ENCODE results near the gene CCDC167. TPM values are rescaled to one million over a fixed set of nuclear protein-coding genes. Genes with fewer than 3 reads are reported as not detected.

The CCDC167 gene
- total and polyA plus RNA-seq, 12 donors, result 17.5 to 103 (median 24.2) TPM

- Histone ChIP-seq H3K4me1 (peaks cover 10 to 21% (median 15%) of the 10 kb centered on the region in 9 donors), H3K4me3 (peak overlapping the region in 9 of 10 donors; percentile 31 to 50 (median 44)), H3K27me3 (peaks cover 0 to 77% (median 56%) of the 10 kb centered on the region in 7 donors), H3K27ac (no peak overlapping the region), H3K36me3 (no peaks in the 10 kb centered on the region), H3K9me3 (no peaks in the 10 kb centered on the region)
- no peak for DNase-seq
- WGBS, 2 donors, result 9 to 43% methylated on average over 5 of the region's 5 CpGs
- intact Hi-C loops (cut with DNase I), result no loop called here
- peak in 2 of 8 donors; percentile 12 to 23 for ATAC-seq
- TF ChIP-seq CTCF (IDR thresholded peaks at IDR 0.05), result no peak
Observed at GRCh38 chr6:37535428-37535758, 35.7 kb upstream of the CCDC167 start.

GRCh38 chr6:37534893-37535292 is 35.2 kb upstream of the CCDC167 start:
- H3K36me3 ChIP-seq, result no peaks in the 10 kb centered on the region
- no peak for TF ChIP-seq CTCF (IDR thresholded peaks at IDR 0.05)
- peaks cover 10 to 21% (median 15%) of the 10 kb centered on the region in 9 donors for H3K4me1 ChIP-seq
- H3K4me3 ChIP-seq, result no peak overlapping the region
- intact Hi-C loops (cut with DNase I), result no loop called here
- H3K27ac ChIP-seq, result no peak overlapping the region
- ATAC-seq (no peak), DNase-seq (no peak)
- peaks cover 0 to 82% (median 59%) of the 10 kb centered on the region in 7 donors for H3K27me3 ChIP-seq
- H3K9me3 ChIP-seq, result no peaks in the 10 kb centered on the region
- 64 to 74% methylated on average over 2 of the region's 2 CpGs for WGBS, 2 donors

GRCh38 chr6:37532122-37532521 is 32.4 kb upstream of the CCDC167 start:
- intact Hi-C loops (cut with DNase I), result no loop called here
- peaks cover 0 to 93% (median 71%) of the 10 kb centered on the region in 7 donors for H3K27me3 ChIP-seq
- no peaks in the 10 kb centered on the region for H3K9me3 ChIP-seq
- WGBS, 2 donors, result 92 to 95% methylated on average over 3 of the region's 3 CpGs
- no peak for ATAC-seq
- no peak overlapping the region for H3K27ac ChIP-seq
- no peak for DNase-seq
- no peak overlapping the region for H3K4me3 ChIP-seq
- TF ChIP-seq CTCF (IDR thresholded peaks at IDR 0.05), result no peak
- H3K4me1 ChIP-seq, result peaks cover 10 to 21% (median 15%) of the 10 kb centered on the region in 9 donors
- H3K36me3 ChIP-seq, result no peaks in the 10 kb centered on the region

- Histone ChIP-seq H3K4me3 (no peak overlapping the region), H3K36me3 (no peaks in the 10 kb centered on the region), H3K9me3 (no peaks in the 10 kb centered on the region), H3K27ac (no peak overlapping the region), H3K4me1 (peaks cover 8 to 15% (median 13%) of the 10 kb centered on the region in 9 donors), H3K27me3 (peaks cover 0 to 93% (median 65%) of the 10 kb centered on the region in 7 donors)
- intact Hi-C loops (cut with DNase I), result no loop called here
- DNase-seq (no peak), ATAC-seq (no peak)
- no peak for TF ChIP-seq CTCF (IDR thresholded peaks at IDR 0.05)
- 78 to 79% methylated on average over 5 of the region's 5 CpGs for WGBS, 2 donors
Observed at GRCh38 chr6:37531437-37532036, 31.8 kb upstream of the CCDC167 start.
